Measurements from ENCODE around the gene ADAMTS13.

ADAMTS13 gene

DNA sequence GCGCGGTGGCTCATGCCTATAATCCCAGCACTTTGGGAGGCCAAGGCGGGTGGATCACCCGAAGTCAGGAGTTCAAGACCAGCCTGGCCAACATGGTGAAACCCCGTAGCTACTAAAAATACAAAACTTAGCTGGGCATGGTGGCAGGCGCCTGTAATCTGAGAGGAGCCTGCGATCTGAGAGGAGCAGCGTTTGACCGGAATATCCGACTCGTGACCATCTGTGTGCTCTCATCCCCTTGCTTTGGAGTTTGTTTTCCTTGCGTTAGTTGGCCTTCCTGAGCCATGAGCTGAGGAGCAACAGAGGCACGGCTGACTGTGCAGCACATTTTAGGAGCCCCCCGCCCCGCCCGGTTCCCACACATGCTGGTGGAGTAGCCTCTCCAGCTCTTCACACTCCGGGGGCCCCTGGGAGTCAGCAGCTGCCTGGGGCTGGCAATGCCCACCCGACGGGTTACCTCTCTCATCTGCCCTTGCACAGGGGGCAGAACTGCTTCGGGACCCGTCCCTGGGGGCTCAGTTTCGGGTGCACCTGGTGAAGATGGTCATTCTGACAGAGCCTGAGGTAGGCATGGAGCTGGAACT is 3.0 kb downstream of the ADAMTS13 start:
- Mint-ChIP-seq H3K36me3 (no peaks in the 10 kb centered on the region), H3K4me3 (no peak overlapping the region), H3K27ac (no peak overlapping the region), H3K27me3 (peaks cover 2% of the 10 kb centered on the region), H3K4me1 (peaks cover 20% of the 10 kb centered on the region), H3K9me3 (no peaks in the 10 kb centered on the region)
- ATAC-seq (ENCODE audit: low read depth), result no peak
- DNase-seq (ENCODE audit: low spot score in 2 of 2), result no peak

- H3K27me3 Mint-ChIP-seq, result peaks cover 2% of the 10 kb centered on the region
- no peaks in the 10 kb centered on the region for H3K9me3 Mint-ChIP-seq
- no peaks in the 10 kb centered on the region for H3K36me3 Mint-ChIP-seq
- H3K4me1 Mint-ChIP-seq, result peaks cover 15% of the 10 kb centered on the region
- no peak for ATAC-seq (ENCODE audit: low read depth)
- no peak for DNase-seq (ENCODE audit: low spot score in 2 of 2)
- no peak overlapping the region for H3K4me3 Mint-ChIP-seq
- no peak overlapping the region for H3K27ac Mint-ChIP-seq
These were observed 3.8 kb downstream of the ADAMTS13 start for GRCh38 chr9:133426011-133426410.

- H3K27me3 Mint-ChIP-seq, result peaks cover 2% of the 10 kb centered on the region
- ATAC-seq (ENCODE audit: low read depth) (no peak), DNase-seq (ENCODE audit: low spot score in 2 of 2) (no peak)
- no peaks in the 10 kb centered on the region for H3K9me3 Mint-ChIP-seq
- no peak overlapping the region for H3K27ac Mint-ChIP-seq
- H3K4me3 Mint-ChIP-seq, result peak overlapping the region; percentile 66
- peaks cover 8% of the 10 kb centered on the region for H3K4me1 Mint-ChIP-seq
- no peaks in the 10 kb centered on the region for H3K36me3 Mint-ChIP-seq
These were observed 5.6 kb downstream of the ADAMTS13 start for GRCh38 chr9:133427658-133428348.

DNA sequence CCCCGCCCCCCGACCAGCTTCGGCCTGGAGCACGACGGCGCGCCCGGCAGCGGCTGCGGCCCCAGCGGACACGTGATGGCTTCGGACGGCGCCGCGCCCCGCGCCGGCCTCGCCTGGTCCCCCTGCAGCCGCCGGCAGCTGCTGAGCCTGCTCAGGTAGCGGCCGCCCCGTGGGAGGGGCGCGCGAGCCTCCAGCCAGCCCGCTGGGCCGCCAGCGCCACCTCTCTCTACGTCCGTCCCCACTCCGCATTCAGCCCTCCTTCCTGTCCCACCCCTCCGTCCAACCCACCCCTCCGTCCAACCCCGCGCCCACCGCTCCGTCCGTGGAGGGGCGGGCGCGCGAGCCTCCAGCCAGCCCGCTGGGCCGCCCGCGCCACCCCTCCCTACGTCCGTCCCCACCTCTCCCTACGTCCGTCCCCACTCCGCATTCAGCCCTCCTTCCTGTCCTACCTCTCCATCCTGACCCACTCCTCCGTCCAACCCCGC is 6.5 kb downstream of the ADAMTS13 start:
- H3K27ac Mint-ChIP-seq, result no peak overlapping the region

DNA sequence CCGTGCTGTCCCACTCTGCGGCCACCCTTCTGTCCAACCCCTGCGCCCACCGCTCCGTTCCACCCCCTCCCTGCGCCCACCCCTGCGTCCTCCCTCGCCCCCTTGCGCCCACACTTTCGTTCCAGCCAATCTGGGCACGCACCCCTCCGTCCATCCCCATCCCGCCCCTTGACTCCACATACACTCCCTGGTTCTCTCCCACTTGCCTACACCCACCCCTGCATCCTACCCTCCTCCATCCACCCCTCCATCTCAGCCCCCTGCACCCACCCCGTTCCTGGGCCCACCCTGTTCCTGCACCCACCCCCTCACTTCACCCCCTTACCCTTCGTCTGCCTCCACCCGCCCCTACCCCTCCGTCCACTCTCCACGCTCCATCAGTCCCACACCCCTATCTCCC is 7.0 kb downstream of the ADAMTS13 start:
- ATAC-seq (ENCODE audit: low read depth), result no peak
- peaks cover 8% of the 10 kb centered on the region for H3K4me1 Mint-ChIP-seq
- peak overlapping the region; percentile 17 for H3K27ac Mint-ChIP-seq
- DNase-seq (ENCODE audit: low spot score in 2 of 2), result no peak
- H3K9me3 Mint-ChIP-seq, result no peaks in the 10 kb centered on the region
- peaks cover 2% of the 10 kb centered on the region for H3K27me3 Mint-ChIP-seq
- H3K36me3 Mint-ChIP-seq, result no peaks in the 10 kb centered on the region
- peak overlapping the region; percentile 87 for H3K4me3 Mint-ChIP-seq

More for the DNA sequence above, 6.5 kb downstream of the ADAMTS13 start:
- DNase-seq (ENCODE audit: low spot score in 2 of 2) (no peak), ATAC-seq (ENCODE audit: low read depth) (peak; percentile 46)
- Mint-ChIP-seq H3K36me3 (no peaks in the 10 kb centered on the region), H3K4me1 (peaks cover 8% of the 10 kb centered on the region), H3K27me3 (peaks cover 2% of the 10 kb centered on the region), H3K9me3 (no peaks in the 10 kb centered on the region), H3K4me3 (peak overlapping the region; percentile 78)

- H3K27me3 Mint-ChIP-seq, result peaks cover 2% of the 10 kb centered on the region
- no peaks in the 10 kb centered on the region for H3K9me3 Mint-ChIP-seq
- H3K4me3 Mint-ChIP-seq, result peak overlapping the region; percentile 87
- ATAC-seq (ENCODE audit: low read depth) (peak; percentile 74), DNase-seq (ENCODE audit: low spot score in 2 of 2) (no peak)
- peaks cover 8% of the 10 kb centered on the region for H3K4me1 Mint-ChIP-seq
- H3K36me3 Mint-ChIP-seq, result no peaks in the 10 kb centered on the region
- peak overlapping the region; percentile 17 for H3K27ac Mint-ChIP-seq
These were observed 7.5 kb downstream of the ADAMTS13 start for GRCh38 chr9:133429641-133430161.

GRCh38 chr9:133430244-133430643 is 8.1 kb downstream of the ADAMTS13 start:
- ATAC-seq (ENCODE audit: low read depth) (no peak), DNase-seq (ENCODE audit: low spot score in 2 of 2) (no peak)
- H3K27ac Mint-ChIP-seq, result no peak overlapping the region
- H3K36me3 Mint-ChIP-seq, result no peaks in the 10 kb centered on the region
- peaks cover 8% of the 10 kb centered on the region for H3K4me1 Mint-ChIP-seq
- H3K27me3 Mint-ChIP-seq, result peaks cover 2% of the 10 kb centered on the region
- H3K4me3 Mint-ChIP-seq, result no peak overlapping the region
- no peaks in the 10 kb centered on the region for H3K9me3 Mint-ChIP-seq

DNA sequence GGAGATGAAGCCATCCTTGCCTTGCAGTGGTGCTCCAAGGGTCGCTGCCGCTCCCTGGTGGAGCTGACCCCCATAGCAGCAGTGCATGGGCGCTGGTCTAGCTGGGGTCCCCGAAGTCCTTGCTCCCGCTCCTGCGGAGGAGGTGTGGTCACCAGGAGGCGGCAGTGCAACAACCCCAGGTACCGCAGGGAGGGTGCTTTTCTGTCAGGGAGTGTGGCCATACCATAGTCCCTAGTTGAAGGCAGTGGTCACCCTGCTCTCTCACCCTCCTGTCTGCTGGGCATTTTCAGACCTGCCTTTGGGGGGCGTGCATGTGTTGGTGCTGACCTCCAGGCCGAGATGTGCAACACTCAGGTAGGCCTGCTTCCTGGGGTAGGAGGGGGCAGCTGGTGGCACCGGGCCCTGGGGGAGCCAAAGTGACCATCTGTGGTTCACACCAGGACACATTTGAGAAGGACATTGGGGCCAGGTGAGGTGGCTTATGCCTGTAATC is 11.2 kb downstream of the ADAMTS13 start:
- Mint-ChIP-seq H3K4me3 (no peak overlapping the region), H3K4me1 (peaks cover 9% of the 10 kb centered on the region), H3K27me3 (peaks cover 2% of the 10 kb centered on the region), H3K27ac (no peak overlapping the region), H3K36me3 (no peaks in the 10 kb centered on the region), H3K9me3 (no peaks in the 10 kb centered on the region)
- ATAC-seq (ENCODE audit: low read depth) (no peak), DNase-seq (ENCODE audit: low spot score in 2 of 2) (no peak)

DNA sequence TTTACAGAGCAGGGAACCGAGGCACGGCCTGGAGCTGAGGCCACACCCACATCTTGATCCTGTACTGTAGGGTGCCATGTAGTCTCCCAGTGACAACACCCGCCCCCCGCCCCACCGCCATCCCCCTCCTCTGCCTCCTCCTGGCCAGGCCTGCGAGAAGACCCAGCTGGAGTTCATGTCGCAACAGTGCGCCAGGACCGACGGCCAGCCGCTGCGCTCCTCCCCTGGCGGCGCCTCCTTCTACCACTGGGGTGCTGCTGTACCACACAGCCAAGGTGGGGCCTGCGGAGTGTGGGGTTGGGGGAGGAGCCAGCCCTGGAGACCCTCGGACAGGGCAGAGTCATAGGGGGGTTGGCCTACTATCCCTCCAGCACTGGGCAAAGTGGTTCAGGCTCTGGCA is 14.5 kb downstream of the ADAMTS13 start:
- DNase-seq (ENCODE audit: low spot score in 2 of 2) (no peak), ATAC-seq (ENCODE audit: low read depth) (no peak)
- Mint-ChIP-seq H3K27me3 (no peaks in the 10 kb centered on the region), H3K36me3 (no peaks in the 10 kb centered on the region), H3K9me3 (no peaks in the 10 kb centered on the region), H3K4me1 (peaks cover 16% of the 10 kb centered on the region), H3K27ac (no peak overlapping the region), H3K4me3 (no peak overlapping the region)

GRCh38 chr9:133437753-133438531 is 15.8 kb downstream of the ADAMTS13 start:
- Mint-ChIP-seq H3K4me1 (peaks cover 20% of the 10 kb centered on the region), H3K36me3 (no peaks in the 10 kb centered on the region), H3K4me3 (no peak overlapping the region), H3K9me3 (no peaks in the 10 kb centered on the region), H3K27ac (no peak overlapping the region), H3K27me3 (no peaks in the 10 kb centered on the region)
- ATAC-seq (ENCODE audit: low read depth) (no peak), DNase-seq (ENCODE audit: low spot score in 2 of 2) (no peak)

- Mint-ChIP-seq H3K27ac (peak overlapping the region; percentile 15), H3K4me1 (peaks cover 20% of the 10 kb centered on the region), H3K36me3 (no peaks in the 10 kb centered on the region), H3K9me3 (no peaks in the 10 kb centered on the region), H3K27me3 (no peaks in the 10 kb centered on the region), H3K4me3 (no peak overlapping the region)
- ATAC-seq (ENCODE audit: low read depth) (no peak), DNase-seq (ENCODE audit: low spot score in 2 of 2) (no peak)
These were observed 17.2 kb downstream of the ADAMTS13 start for GRCh38 chr9:133439337-133439736.

- DNase-seq (ENCODE audit: low spot score in 2 of 2), result peak; percentile 56 to 62
- no peak overlapping the region for H3K4me3 Mint-ChIP-seq
- H3K4me1 Mint-ChIP-seq, result peaks cover 20% of the 10 kb centered on the region
- H3K9me3 Mint-ChIP-seq, result no peaks in the 10 kb centered on the region
- no peaks in the 10 kb centered on the region for H3K36me3 Mint-ChIP-seq
- peak; percentile 98 for ATAC-seq (ENCODE audit: low read depth)
- peak overlapping the region; percentile 92 for H3K27ac Mint-ChIP-seq
- no peaks in the 10 kb centered on the region for H3K27me3 Mint-ChIP-seq
These were observed 18.7 kb downstream of the ADAMTS13 start for GRCh38 chr9:133440874-133441273.

DNA sequence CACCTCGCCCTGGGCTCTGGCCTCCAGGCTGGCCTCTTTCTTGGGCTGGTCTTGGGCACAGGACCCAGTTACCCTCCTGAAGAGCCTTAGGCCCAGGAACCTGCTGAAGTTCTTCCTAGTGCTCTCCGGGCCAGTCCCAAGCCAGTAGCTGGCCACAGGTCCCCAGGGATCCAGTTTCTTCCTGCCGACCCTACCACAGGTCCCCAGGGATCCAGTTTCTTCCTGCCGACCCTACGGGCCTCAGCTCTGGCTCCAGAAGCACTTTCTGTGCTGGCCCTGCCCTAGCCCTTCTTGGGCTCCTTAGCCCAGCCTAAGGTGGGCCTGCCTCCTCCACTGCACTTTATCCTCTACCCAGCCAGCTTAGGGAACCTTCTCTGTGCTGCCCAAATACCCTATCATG is 19.4 kb downstream of the ADAMTS13 start:
- H3K27ac Mint-ChIP-seq, result peak overlapping the region; percentile 92

GRCh38 chr9:133443248-133443647 is 21.1 kb downstream of the ADAMTS13 start:
- DNase-seq (ENCODE audit: low spot score in 2 of 2), result no peak
- Mint-ChIP-seq H3K27ac (no peak overlapping the region), H3K27me3 (peaks cover 1% of the 10 kb centered on the region)

More for the DNA sequence above, 19.4 kb downstream of the ADAMTS13 start:
- Mint-ChIP-seq H3K36me3 (no peaks in the 10 kb centered on the region), H3K9me3 (no peaks in the 10 kb centered on the region), H3K4me3 (peak overlapping the region; percentile 56), H3K4me1 (peaks cover 20% of the 10 kb centered on the region), H3K27me3 (peaks cover 1% of the 10 kb centered on the region)
- DNase-seq (ENCODE audit: low spot score in 2 of 2) (no peak), ATAC-seq (ENCODE audit: low read depth) (no peak)

More at GRCh38 chr9:133443248-133443647, 21.1 kb downstream of the ADAMTS13 start:
- H3K4me1 Mint-ChIP-seq, result peaks cover 16% of the 10 kb centered on the region
- no peaks in the 10 kb centered on the region for H3K36me3 Mint-ChIP-seq
- no peak overlapping the region for H3K4me3 Mint-ChIP-seq
- ATAC-seq (ENCODE audit: low read depth), result no peak
- H3K9me3 Mint-ChIP-seq, result no peaks in the 10 kb centered on the region
